Measurements from ENCODE around the gene SUPT4H1.

The SUPT4H1 gene

GRCh38 chr17:58376472-58377000 is 24.5 kb upstream of the SUPT4H1 start:
- no peaks in the 10 kb centered on the region for H3K36me3 ChIP-seq (replicated peaks)
- in situ Hi-C loops (cut with MboI; ENCODE audit: low sequenced_read_pairs), result no loop called here
- no peak for DNase-seq (ENCODE audit: low spot score in 2 of 2)
- no peaks in the 10 kb centered on the region; the same call in 1 of the 2 replicates for H3K27me3 ChIP-seq (ENCODE audit: low read depth)
- H3K9me3 ChIP-seq, result no peaks in the 10 kb centered on the region
- no peaks in the 10 kb centered on the region for H3K4me1 ChIP-seq
- H3K4me3 ChIP-seq, result no peak overlapping the region

- no peaks in the 10 kb centered on the region; the same call in 1 of the 2 replicates for H3K27me3 ChIP-seq (ENCODE audit: low read depth)
- DNase-seq (ENCODE audit: low spot score in 2 of 2), result no peak
- in situ Hi-C loops (cut with MboI; ENCODE audit: low sequenced_read_pairs), result no loop called here
Observed at GRCh38 chr17:58375811-58376210, 23.8 kb upstream of the SUPT4H1 start.

GRCh38 chr17:58375256-58375655 is 23.3 kb upstream of the SUPT4H1 start:
- H3K4me3 ChIP-seq, result no peak overlapping the region
- H3K4me1 ChIP-seq, result no peaks in the 10 kb centered on the region
- H3K27me3 ChIP-seq (ENCODE audit: low read depth), result no peaks in the 10 kb centered on the region; the same call in 1 of the 2 replicates
- no peaks in the 10 kb centered on the region for H3K9me3 ChIP-seq
- H3K36me3 ChIP-seq (replicated peaks), result no peaks in the 10 kb centered on the region
- DNase-seq (ENCODE audit: low spot score in 2 of 2), result no peak
- in situ Hi-C loops (cut with MboI; ENCODE audit: low sequenced_read_pairs), result no loop called here

More at GRCh38 chr17:58375811-58376210, 23.8 kb upstream of the SUPT4H1 start:
- H3K4me3 ChIP-seq, result no peak overlapping the region
- no peaks in the 10 kb centered on the region for H3K9me3 ChIP-seq
- no peaks in the 10 kb centered on the region for H3K4me1 ChIP-seq
- H3K36me3 ChIP-seq (replicated peaks), result no peaks in the 10 kb centered on the region

- no peak for DNase-seq (ENCODE audit: low spot score in 2 of 2)
- no peaks in the 10 kb centered on the region for H3K36me3 ChIP-seq (replicated peaks)
- H3K27me3 ChIP-seq (ENCODE audit: low read depth), result no peaks in the 10 kb centered on the region; the same call in 1 of the 2 replicates
- H3K4me1 ChIP-seq, result no peaks in the 10 kb centered on the region
- H3K9me3 ChIP-seq, result no peaks in the 10 kb centered on the region
- H3K4me3 ChIP-seq, result no peak overlapping the region
- in situ Hi-C loops (cut with MboI; ENCODE audit: low sequenced_read_pairs), result no loop called here
Observed at GRCh38 chr17:58373923-58374322, 21.9 kb upstream of the SUPT4H1 start.

- Histone ChIP-seq H3K36me3 (replicated peaks) (no peaks in the 10 kb centered on the region), H3K4me3 (no peak overlapping the region), H3K9me3 (no peaks in the 10 kb centered on the region), H3K4me1 (no peaks in the 10 kb centered on the region), H3K27me3 (ENCODE audit: low read depth) (no peaks in the 10 kb centered on the region)
- DNase-seq (ENCODE audit: low spot score in 2 of 2), result no peak
- in situ Hi-C loops (cut with MboI; ENCODE audit: low sequenced_read_pairs), result no loop called here
Observed at GRCh38 chr17:58373003-58373402, 21.0 kb upstream of the SUPT4H1 start.

GRCh38 chr17:58371300-58371950 is 19.4 kb upstream of the SUPT4H1 start:
- H3K4me3 ChIP-seq, result no peak overlapping the region
- H3K27me3 ChIP-seq (ENCODE audit: low read depth), result no peaks in the 10 kb centered on the region
- in situ Hi-C loops (cut with MboI; ENCODE audit: low sequenced_read_pairs), result no loop called here
- no peak for DNase-seq (ENCODE audit: low spot score in 2 of 2)
- no peaks in the 10 kb centered on the region for H3K36me3 ChIP-seq (replicated peaks)
- H3K4me1 ChIP-seq, result no peaks in the 10 kb centered on the region
- H3K9me3 ChIP-seq, result no peaks in the 10 kb centered on the region

- DNase-seq (ENCODE audit: low spot score in 2 of 2), result no peak
- Histone ChIP-seq H3K36me3 (replicated peaks) (no peaks in the 10 kb centered on the region), H3K27me3 (ENCODE audit: low read depth) (no peaks in the 10 kb centered on the region), H3K4me3 (no peak overlapping the region), H3K9me3 (no peaks in the 10 kb centered on the region), H3K4me1 (no peaks in the 10 kb centered on the region)
- in situ Hi-C loops (cut with MboI; ENCODE audit: low sequenced_read_pairs), result no loop called here
Observed at GRCh38 chr17:58370716-58371115, 18.7 kb upstream of the SUPT4H1 start.

GRCh38 chr17:58370309-58370708 is 18.3 kb upstream of the SUPT4H1 start:
- in situ Hi-C loops (cut with MboI; ENCODE audit: low sequenced_read_pairs), result no loop called here
- Histone ChIP-seq H3K27me3 (ENCODE audit: low read depth) (no peaks in the 10 kb centered on the region), H3K4me1 (no peaks in the 10 kb centered on the region), H3K4me3 (no peak overlapping the region), H3K9me3 (no peaks in the 10 kb centered on the region), H3K36me3 (replicated peaks) (no peaks in the 10 kb centered on the region)
- no peak for DNase-seq (ENCODE audit: low spot score in 2 of 2)

GRCh38 chr17:58369214-58370031 is 17.4 kb upstream of the SUPT4H1 start:
- in situ Hi-C loops (cut with MboI; ENCODE audit: low sequenced_read_pairs), result no loop called here
- no peak for DNase-seq (ENCODE audit: low spot score in 2 of 2)
- Histone ChIP-seq H3K9me3 (no peaks in the 10 kb centered on the region), H3K4me3 (no peak overlapping the region), H3K36me3 (replicated peaks) (no peaks in the 10 kb centered on the region), H3K27me3 (ENCODE audit: low read depth) (no peaks in the 10 kb centered on the region), H3K4me1 (no peaks in the 10 kb centered on the region)

- no peak for DNase-seq (ENCODE audit: low spot score in 2 of 2)
- no peaks in the 10 kb centered on the region for H3K27me3 ChIP-seq (ENCODE audit: low read depth)
- no peaks in the 10 kb centered on the region for H3K4me1 ChIP-seq
- no peaks in the 10 kb centered on the region for H3K36me3 ChIP-seq (replicated peaks)
- no peaks in the 10 kb centered on the region for H3K9me3 ChIP-seq
- no peak overlapping the region for H3K4me3 ChIP-seq
- in situ Hi-C loops (cut with MboI; ENCODE audit: low sequenced_read_pairs), result no loop called here
Observed at GRCh38 chr17:58368860-58369213, 16.8 kb upstream of the SUPT4H1 start.

GRCh38 chr17:58367461-58367860 is 15.5 kb upstream of the SUPT4H1 start:
- H3K4me3 ChIP-seq, result no peak overlapping the region
- in situ Hi-C loops (cut with MboI; ENCODE audit: low sequenced_read_pairs), result no loop called here
- no peaks in the 10 kb centered on the region for H3K36me3 ChIP-seq (replicated peaks)
- no peaks in the 10 kb centered on the region for H3K4me1 ChIP-seq
- no peak for DNase-seq (ENCODE audit: low spot score in 2 of 2)
- H3K9me3 ChIP-seq, result no peaks in the 10 kb centered on the region
- no peaks in the 10 kb centered on the region for H3K27me3 ChIP-seq (ENCODE audit: low read depth)

GRCh38 chr17:58365980-58366595 is 14.1 kb upstream of the SUPT4H1 start:
- in situ Hi-C loops (cut with MboI; ENCODE audit: low sequenced_read_pairs), result no loop called here
- DNase-seq (ENCODE audit: low spot score in 2 of 2), result no peak
- Histone ChIP-seq H3K9me3 (no peaks in the 10 kb centered on the region), H3K4me1 (no peaks in the 10 kb centered on the region), H3K27me3 (ENCODE audit: low read depth) (no peaks in the 10 kb centered on the region), H3K36me3 (replicated peaks) (no peaks in the 10 kb centered on the region), H3K4me3 (no peak overlapping the region)

GRCh38 chr17:58365185-58365979 is 13.4 kb upstream of the SUPT4H1 start:
- H3K9me3 ChIP-seq, result no peaks in the 10 kb centered on the region
- no peak for DNase-seq (ENCODE audit: low spot score in 2 of 2)
- H3K4me3 ChIP-seq, result no peak overlapping the region
- no peaks in the 10 kb centered on the region for H3K27me3 ChIP-seq (ENCODE audit: low read depth)
- H3K4me1 ChIP-seq, result no peaks in the 10 kb centered on the region
- in situ Hi-C loops (cut with MboI; ENCODE audit: low sequenced_read_pairs), result no loop called here
- H3K36me3 ChIP-seq (replicated peaks), result no peaks in the 10 kb centered on the region
